TTC549 (cell line): ENCODE data around the gene PAFAH2.

Experiments used
- FAIRE-seq: peaks from 2 replicates; lab custom pipeline; 2012; peaks lifted over from hg19 to GRCh38; lab: Jason Lieb, UNC

Gene PAFAH2

GRCh38 chr1:25997828-25998761, at the start of gene PAFAH2:
Gene PAFAH2 (minus strand): TSS chr1:25998063. CDS start chr1:25990816, 7,247 bp downstream.
- FAIRE-seq: peak; percentile 97

DNA sequence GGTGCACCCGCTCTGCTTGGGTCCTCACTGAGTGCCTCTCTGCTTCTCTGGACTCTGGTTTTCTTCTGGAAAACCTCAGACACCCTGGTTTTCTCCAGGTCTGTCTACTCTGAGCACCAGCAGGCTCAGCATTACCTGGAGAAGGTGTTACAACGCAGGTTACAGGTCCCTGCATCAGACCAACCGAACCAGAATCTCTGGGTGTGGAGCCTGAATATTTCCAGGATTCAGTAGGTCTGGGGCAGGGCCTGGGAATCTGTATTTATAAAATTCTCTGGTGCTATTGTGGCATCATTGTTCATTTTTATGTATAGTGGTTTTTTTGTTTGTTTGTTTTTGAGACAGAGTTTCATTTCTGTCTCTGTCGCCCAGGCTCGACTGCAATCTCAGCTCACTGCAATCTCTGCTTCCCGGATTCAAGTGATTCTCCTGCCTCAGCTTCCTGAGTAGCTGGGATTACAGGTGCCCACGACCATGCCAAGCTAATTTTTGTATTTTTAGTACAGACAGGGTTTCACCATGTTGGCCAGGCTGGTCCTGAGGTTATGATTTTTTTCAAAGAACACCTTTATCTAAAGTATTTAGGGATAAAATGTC, 49.5 kb upstream of the PAFAH2 start:
- FAIRE-seq: no peak

GRCh38 chr1:26046246-26047095, 48.6 kb upstream of the PAFAH2 start:
- FAIRE-seq: no peak

- FAIRE-seq: no peak
Measured at GRCh38 chr1:26045722-26046245, 47.9 kb upstream of the PAFAH2 start, which contains the start of gene SLC30A2. Gene SLC30A2 (minus strand): TSS chr1:26046118. CDS start chr1:26045896, 222 bp downstream.

GRCh38 chr1:26044971-26045721, 47.3 kb upstream of the PAFAH2 start:
- FAIRE-seq: no peak

- no peak for FAIRE-seq
Measured at GRCh38 chr1:26044414-26044813, 46.6 kb upstream of the PAFAH2 start.

GRCh38 chr1:26043765-26044164, 45.9 kb upstream of the PAFAH2 start:
- no peak for FAIRE-seq

- no peak for FAIRE-seq
Measured at GRCh38 chr1:26041978-26042377, 44.1 kb upstream of the PAFAH2 start.

GRCh38 chr1:26041401-26041800, 43.5 kb upstream of the PAFAH2 start:
- FAIRE-seq: no peak

GRCh38 chr1:26038904-26039303, 41.0 kb upstream of the PAFAH2 start:
- FAIRE-seq: no peak

- FAIRE-seq: no peak
Measured at GRCh38 chr1:26038477-26038876, 40.6 kb upstream of the PAFAH2 start.

DNA sequence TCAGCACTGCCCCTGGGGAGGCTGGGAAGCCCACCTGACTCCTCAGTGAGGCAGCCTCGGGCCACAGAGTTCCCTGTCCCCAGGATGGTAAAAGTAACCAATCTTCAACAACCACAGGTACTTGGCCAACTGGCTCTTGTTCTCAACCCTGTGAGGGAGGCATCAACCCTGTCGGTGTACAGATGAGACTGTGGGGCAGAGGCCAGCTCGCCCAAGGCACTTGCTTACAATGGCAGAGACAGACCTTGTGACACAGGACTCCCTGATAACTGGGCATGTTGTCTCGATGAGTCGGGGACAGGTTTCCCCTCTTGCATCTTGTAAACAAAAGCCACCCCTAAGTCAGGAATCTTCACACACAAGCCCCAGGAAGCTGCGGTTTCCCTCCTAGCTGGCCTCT, 40.0 kb upstream of the PAFAH2 start:
- FAIRE-seq: no peak

- no peak for FAIRE-seq
Measured at GRCh38 chr1:26036756-26037281, 39.0 kb upstream of the PAFAH2 start.

- no peak for FAIRE-seq
Measured at GRCh38 chr1:26035959-26036755, 38.3 kb upstream of the PAFAH2 start.

DNA sequence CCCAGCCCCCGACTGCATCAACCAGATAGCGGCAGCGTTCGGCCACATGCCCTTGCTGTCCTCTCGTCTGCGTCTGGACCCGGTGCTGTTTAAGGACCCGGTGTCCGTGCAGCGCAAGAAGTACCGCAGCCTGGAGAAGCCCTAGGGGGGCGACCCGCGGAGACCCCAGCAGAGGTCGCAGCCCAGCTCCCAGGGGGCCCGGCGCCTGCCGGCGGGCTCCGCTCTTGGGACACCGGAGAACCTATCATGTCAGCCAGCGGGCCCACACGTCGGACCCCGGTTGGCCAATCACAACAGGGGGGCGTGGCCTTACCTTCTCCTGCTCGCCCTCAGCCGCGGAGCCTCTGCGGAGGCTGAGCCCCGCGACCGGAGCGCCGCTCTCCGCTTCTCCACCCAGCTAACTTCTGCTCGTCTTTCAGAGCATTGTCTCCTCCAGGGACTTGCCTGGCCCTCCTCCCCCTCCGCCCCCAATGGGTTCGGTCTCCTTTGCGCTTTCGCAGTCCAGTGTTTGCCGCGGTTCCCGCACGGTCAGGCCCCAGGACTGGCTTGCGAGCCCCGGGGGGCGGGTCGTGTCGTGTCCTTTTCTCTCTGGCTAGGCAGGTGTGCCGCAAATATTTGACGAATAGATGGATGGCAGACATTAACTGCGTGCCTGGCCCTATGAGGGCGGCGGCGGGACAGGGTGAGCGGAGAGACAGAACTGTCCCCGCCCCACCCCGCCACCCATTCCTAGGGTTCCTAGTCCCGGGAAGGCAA, 37.5 kb upstream of the PAFAH2 start:
- FAIRE-seq: peak; percentile 11

DNA sequence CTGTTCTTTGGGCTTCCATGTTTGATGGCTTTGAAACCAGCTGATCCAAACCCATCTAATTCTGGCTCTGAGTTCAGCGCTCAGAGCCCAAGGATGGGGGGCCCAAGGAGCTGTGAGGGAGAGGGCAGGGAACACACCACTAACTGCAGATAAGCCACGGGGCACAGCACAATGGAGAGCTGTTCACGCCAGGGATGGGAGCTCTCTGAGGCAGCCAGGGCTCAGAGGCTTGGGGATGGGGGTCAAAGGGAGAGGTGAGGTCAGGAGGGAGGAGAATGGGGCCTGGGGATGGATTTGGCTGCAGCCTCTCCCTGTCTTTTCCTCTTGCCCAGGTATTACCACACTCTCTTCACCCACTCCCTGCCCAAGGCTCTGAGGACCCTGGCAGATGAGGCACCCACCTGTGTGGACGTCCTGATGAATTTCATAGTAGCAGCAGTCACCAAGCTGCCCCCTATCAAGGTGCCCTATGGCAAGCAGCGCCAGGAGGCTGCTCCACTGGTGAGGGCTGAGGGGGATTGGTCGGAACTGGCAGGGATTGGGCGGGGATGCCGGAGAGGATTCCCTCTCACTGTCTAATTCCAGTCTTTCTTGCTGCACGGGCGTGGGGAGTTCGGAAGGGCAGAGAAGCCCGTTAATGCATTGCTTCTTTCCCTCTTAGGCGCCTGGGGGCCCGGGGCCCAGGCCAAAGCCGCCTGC, 36.8 kb upstream of the PAFAH2 start:
- FAIRE-seq: no peak

GRCh38 chr1:26032656-26033357, 34.9 kb upstream of the PAFAH2 start:
- FAIRE-seq: no peak

DNA sequence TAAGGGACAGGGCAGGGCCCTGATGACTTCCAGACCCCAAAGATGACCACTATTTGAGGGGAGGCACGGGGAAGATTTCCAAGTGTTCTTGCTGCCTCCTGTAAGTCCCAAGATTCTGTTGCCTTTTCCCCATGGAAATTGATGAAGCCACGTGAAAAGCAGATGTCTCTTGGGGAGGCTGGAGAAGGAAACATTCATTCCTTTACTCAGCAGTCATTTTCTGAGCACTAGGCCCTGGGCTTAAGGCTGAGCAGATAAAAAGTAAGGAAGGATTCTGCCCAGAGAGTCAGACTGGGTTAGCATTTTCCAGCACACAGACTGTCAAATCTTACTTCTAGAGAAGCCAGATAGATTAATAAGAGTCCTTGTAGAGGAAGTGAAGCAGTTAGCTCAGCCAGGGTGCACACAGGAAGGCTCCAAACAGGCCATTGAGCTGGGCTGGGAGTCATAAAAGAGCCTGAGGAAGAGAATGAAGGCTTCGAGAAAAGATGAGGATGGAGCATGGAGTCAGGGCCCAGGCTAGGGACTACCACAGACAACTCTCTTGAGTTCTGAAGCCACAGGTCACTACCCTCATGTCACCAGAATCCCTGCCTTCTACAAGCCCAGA, 33.9 kb upstream of the PAFAH2 start:
- no peak for FAIRE-seq
